Lung (tissue), 12 donors: ENCODE data around the gene FASN. TPM values are rescaled to one million over a fixed set of nuclear protein-coding genes. Genes with fewer than 3 reads are reported as not detected.

Source experiments
- ATAC-seq: fragments of 200-7000 bp; cut with Tn5 transposase; one replicate; pipeline ENCODE4 v1.9.1; 2020; ENCODE audit warnings: moderate number of reproducible peaks; ENCODE audit not compliant: insufficient read depth, low FRiP score
- DNase-seq, 3 donors: peaks; one replicate each; pipeline ENCODE4 v3.0.0-alpha.2; 2013 to 2017
- H3K27ac ChIP-seq, 2 donors: one replicate each; pipeline ENCODE4 v1.5.1; 2013; ENCODE audit warnings: mild to moderate bottlenecking in 2 of 2, moderate library complexity in 2 of 2, control low read depth in 1 of 2, inconsistent platforms in 1 of 2, low read depth in 1 of 2, low read length in 1 of 2
- H3K27me3 ChIP-seq, 3 donors: one replicate each; pipeline ENCODE4 v1.5.1; 2013; ENCODE audit warnings: low read length in 2 of 3; ENCODE audit not compliant: control insufficient read depth in 3 of 3, insufficient read depth in 3 of 3
- H3K36me3 ChIP-seq, 4 donors: one replicate each; pipeline ENCODE4 v1.5.1; 2013; ENCODE audit warnings: low read length in 4 of 4, mild to moderate bottlenecking in 1 of 4, moderate library complexity in 1 of 4; ENCODE audit not compliant: control insufficient read depth in 4 of 4, insufficient read depth in 4 of 4
- H3K4me1 ChIP-seq, 5 donors: one replicate each; pipeline ENCODE4 v1.5.1; 2013; ENCODE audit warnings: low read length in 5 of 5, mild to moderate bottlenecking in 2 of 5, moderate library complexity in 1 of 5; ENCODE audit not compliant: control insufficient read depth in 5 of 5, insufficient read depth in 5 of 5
- H3K4me3 ChIP-seq: one replicate; pipeline ENCODE4 v1.5.1; 2013; ENCODE audit warnings: mild to moderate bottlenecking, control low read depth, moderate library complexity
- H3K9ac ChIP-seq, 2 donors: one replicate each; pipeline ENCODE4 v1.5.1; 2013; ENCODE audit warnings: low read length in 2 of 2, control low read depth in 1 of 2; ENCODE audit not compliant: insufficient read depth in 1 of 2
- H3K9me3 ChIP-seq, 4 donors: one replicate each; pipeline ENCODE4 v1.5.1; 2013; ENCODE audit warnings: low read length in 3 of 4, mild to moderate bottlenecking in 1 of 4, moderate library complexity in 1 of 4; ENCODE audit not compliant: control insufficient read depth in 4 of 4, insufficient read depth in 3 of 4
- WGBS, 2 donors: extraction: QIAGEN DNeasy Blood & Tissue Kit; methylation state at CpG; one replicate each; pipeline ENCODE4 v1.1.7; 2013; 5-methylcytosine and 5-hydroxymethylcytosine counted together
- polyA plus RNA-seq, 2 donors: library from polyadenylated mRNA; stranded (reverse); fragments of 200-250 nt; gene quantifications; one replicate each; pipeline ENCODE4 v1.2.1, GENCODE V29; 2013
- total RNA-seq, 2 donors: library from RNA; depleted of rRNA in 1 of 2; stranded (reverse); fragments of >200 nt in 1 of 2; gene quantifications; one replicate each; pipeline ENCODE4 v1.2.1, GENCODE V29; 2014 to 2021
- TF ChIP-seq, protein P1 (sequence below): IDR thresholded peaks from 2 replicates; pipeline ENCODE4 v1.5.1; 2012; ENCODE audit warnings: mild to moderate bottlenecking; ENCODE audit errors: control extremely low read depth, extremely low read depth
- donor health status: control.
- donor health status: control.
- donor health status: Bipolar disorder and iron deficiency.
- donor health status: healthy.
- donor health status: DM: yes; HTN: yes; CAD: no.

Gene FASN
- total and polyA plus RNA-seq, 4 donors: 46.2 to 604 (median 212) TPM

DNA sequence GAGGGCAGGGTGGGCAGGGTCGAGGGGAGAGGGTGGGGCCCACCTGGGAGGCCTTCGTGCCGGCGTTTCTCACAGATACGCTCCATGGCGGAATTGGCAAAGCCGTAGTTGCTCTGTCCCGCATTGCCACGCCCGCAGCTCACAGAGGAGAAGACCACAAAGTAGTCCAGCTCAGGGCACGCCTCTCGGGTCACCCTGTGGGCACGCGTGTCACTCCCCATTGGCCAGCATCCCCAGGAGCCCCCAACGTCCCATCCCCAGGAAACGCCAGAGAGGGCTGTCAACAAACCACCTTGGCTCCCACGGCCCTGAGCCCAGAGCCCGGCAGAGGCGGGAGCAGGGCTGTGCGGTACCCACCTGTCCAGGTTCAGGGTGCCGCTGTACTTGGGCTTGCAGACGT is 16.1 kb downstream of the FASN start:
- TF ChIP-seq, protein P1, sequence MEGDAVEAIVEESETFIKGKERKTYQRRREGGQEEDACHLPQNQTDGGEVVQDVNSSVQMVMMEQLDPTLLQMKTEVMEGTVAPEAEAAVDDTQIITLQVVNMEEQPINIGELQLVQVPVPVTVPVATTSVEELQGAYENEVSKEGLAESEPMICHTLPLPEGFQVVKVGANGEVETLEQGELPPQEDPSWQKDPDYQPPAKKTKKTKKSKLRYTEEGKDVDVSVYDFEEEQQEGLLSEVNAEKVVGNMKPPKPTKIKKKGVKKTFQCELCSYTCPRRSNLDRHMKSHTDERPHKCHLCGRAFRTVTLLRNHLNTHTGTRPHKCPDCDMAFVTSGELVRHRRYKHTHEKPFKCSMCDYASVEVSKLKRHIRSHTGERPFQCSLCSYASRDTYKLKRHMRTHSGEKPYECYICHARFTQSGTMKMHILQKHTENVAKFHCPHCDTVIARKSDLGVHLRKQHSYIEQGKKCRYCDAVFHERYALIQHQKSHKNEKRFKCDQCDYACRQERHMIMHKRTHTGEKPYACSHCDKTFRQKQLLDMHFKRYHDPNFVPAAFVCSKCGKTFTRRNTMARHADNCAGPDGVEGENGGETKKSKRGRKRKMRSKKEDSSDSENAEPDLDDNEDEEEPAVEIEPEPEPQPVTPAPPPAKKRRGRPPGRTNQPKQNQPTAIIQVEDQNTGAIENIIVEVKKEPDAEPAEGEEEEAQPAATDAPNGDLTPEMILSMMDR: no peak
- Histone ChIP-seq H3K9ac (no peak overlapping the region), H3K27me3 (no peaks in the 10 kb centered on the region), H3K27ac (no peak overlapping the region), H3K4me1 (no peaks in the 10 kb centered on the region), H3K4me3 (no peak overlapping the region), H3K36me3 (peaks cover 4 to 90% (median 17%) of the 10 kb centered on the region in 4 donors), H3K9me3 (peaks cover 0 to 2% (median 0%) of the 10 kb centered on the region in 4 donors)
- DNase-seq: no peak
- no peak for ATAC-seq
- 91% methylated on average over 16 to 22 of the region's 22 CpGs for WGBS, 2 donors

- ATAC-seq: no peak
- no peak for DNase-seq
- H3K27me3 ChIP-seq: no peaks in the 10 kb centered on the region
- H3K4me1 ChIP-seq: no peaks in the 10 kb centered on the region
- no peak overlapping the region for H3K27ac ChIP-seq
- TF ChIP-seq, protein P1: no peak
- peaks cover 0 to 2% (median 0%) of the 10 kb centered on the region in 4 donors for H3K9me3 ChIP-seq
- peaks cover 4 to 86% (median 14%) of the 10 kb centered on the region in 4 donors for H3K36me3 ChIP-seq
- H3K9ac ChIP-seq: no peak overlapping the region
- 94 to 96% methylated on average over 17 to 19 of the region's 20 CpGs for WGBS, 2 donors
- H3K4me3 ChIP-seq: no peak overlapping the region
Observed at GRCh38 chr17:82081546-82081945, 16.5 kb downstream of the FASN start.

GRCh38 chr17:82080789-82081464 is 17.1 kb downstream of the FASN start:
- H3K4me3 ChIP-seq: no peak overlapping the region
- no peak overlapping the region for H3K9ac ChIP-seq
- no peaks in the 10 kb centered on the region for H3K4me1 ChIP-seq
- no peak overlapping the region for H3K27ac ChIP-seq
- H3K36me3 ChIP-seq: peaks cover 4 to 80% (median 11%) of the 10 kb centered on the region in 4 donors
- H3K9me3 ChIP-seq: peaks cover 0 to 2% (median 0%) of the 10 kb centered on the region in 4 donors
- H3K27me3 ChIP-seq: no peaks in the 10 kb centered on the region
- WGBS, 2 donors: 96 to 97% methylated on average over 43 to 44 of the region's 44 CpGs
- no peak for ATAC-seq
- TF ChIP-seq, protein P1: no peak
- no peak for DNase-seq
